SH-SY5Y (cell line): ENCODE measurements around the gene KLHL17.

Source experiments
- GATA2 ChIP-seq: IDR thresholded peaks from 2 replicates; pipeline ENCODE4 v1.6.1; 2011; ENCODE audit warnings: mild to moderate bottlenecking, low read depth, low read length
- GATA3 ChIP-seq: IDR thresholded peaks from 2 replicates; pipeline ENCODE4 v1.6.1; 2011; ENCODE audit warnings: low read depth, mild to moderate bottlenecking, low read length, moderate library complexity

DNA sequence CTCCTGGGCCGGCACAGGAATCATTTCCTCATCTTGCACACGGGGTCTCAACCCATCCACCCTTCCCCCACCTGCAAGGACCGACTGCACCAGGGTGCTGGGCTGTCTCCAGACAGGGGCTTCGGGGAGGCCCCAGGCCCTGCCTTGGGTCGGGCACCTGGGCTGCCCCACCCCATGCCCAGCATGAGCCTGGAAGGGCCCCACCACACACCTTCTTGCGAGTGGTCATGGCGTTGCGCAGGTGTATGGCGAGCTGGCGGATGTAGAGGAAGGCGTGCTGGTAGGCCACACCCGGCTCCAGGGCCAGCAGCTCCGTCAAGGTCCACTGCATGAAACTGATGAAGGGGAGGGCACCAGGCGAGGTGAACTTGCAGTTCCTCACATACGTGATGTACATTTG is 8.2 kb upstream of the KLHL17 start:
- TF ChIP-seq GATA3 (no peak), GATA2 (no peak)
